ENCODE measurements around the gene GLT1D1.

- TF ChIP-seq CTCF (IDR thresholded peaks at IDR 0.05): no peak
- TF ChIP-seq EZH2 (IDR thresholded peaks at IDR 0.05): no peak
- TF ChIP-seq EZH2phosphoT487 (IDR thresholded peaks at IDR 0.05): no peak
Observed at GRCh38 chr12:128850400-128850799, 2.9 kb upstream of the GLT1D1 start.
